Measurements from ENCODE around the gene LPAR1.

Gene LPAR1

DNA sequence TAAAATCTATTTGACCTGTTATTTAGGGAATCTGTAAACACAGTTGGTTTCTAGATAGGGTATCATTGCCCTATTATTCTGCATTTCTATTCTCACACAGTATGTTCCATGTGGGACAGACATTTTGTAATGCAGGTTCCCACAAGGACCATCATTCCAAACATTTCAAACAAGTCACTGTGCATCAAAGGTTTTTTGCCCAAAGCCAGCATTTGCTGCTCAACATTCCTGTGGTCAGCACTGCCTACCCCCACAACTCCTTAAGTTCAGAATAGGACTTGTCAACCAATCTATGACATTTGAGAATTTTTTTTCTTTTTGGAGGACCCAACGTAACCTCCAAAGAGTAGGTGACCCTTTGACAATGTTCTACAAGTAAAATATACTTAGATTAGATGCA is 95.7 kb downstream of the LPAR1 start:
- Mint-ChIP-seq H3K4me1 (no peaks in the 10 kb centered on the region), H3K27ac (no peak overlapping the region), H3K4me3 (no peak overlapping the region), H3K36me3 (no peaks in the 10 kb centered on the region), H3K27me3 (no peaks in the 10 kb centered on the region), H3K9me3 (no peaks in the 10 kb centered on the region)
- ATAC-seq (ENCODE audit: low read depth) = no peak
- no peak for DNase-seq (ENCODE audit: low spot score in 2 of 2)

GRCh38 chr9:110940951-110941557 is 97.2 kb downstream of the LPAR1 start:
- DNase-seq (ENCODE audit: low spot score in 2 of 2) (no peak), ATAC-seq (ENCODE audit: low read depth) (no peak)
- H3K4me3 Mint-ChIP-seq = no peak overlapping the region
- H3K36me3 Mint-ChIP-seq = no peaks in the 10 kb centered on the region
- H3K27me3 Mint-ChIP-seq = no peaks in the 10 kb centered on the region
- peaks cover 2% of the 10 kb centered on the region for H3K9me3 Mint-ChIP-seq
- H3K27ac Mint-ChIP-seq = no peak overlapping the region
- H3K4me1 Mint-ChIP-seq = no peaks in the 10 kb centered on the region

DNA sequence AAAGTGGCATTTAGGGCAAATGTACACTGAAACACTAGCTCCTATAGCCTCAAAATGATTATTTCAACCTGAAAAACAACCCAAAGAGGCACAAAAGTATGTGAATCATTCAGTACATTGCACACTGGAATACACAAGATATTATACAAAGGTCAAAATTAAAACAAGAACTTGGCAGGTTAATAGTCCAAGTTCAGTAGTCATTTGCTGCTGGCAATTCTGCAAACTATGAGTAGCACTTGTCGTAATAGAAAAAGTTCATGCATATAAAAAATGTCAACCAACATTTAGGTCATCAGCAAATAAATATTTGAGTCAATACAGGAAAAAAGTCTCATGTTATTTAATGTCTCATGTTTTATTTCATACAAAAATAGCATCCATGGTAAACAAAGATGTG is 98.7 kb downstream of the LPAR1 start:
- H3K36me3 Mint-ChIP-seq = no peaks in the 10 kb centered on the region
- no peak overlapping the region for H3K4me3 Mint-ChIP-seq
- H3K27ac Mint-ChIP-seq = no peak overlapping the region
- ATAC-seq (ENCODE audit: low read depth) = no peak
- no peak for DNase-seq (ENCODE audit: low spot score in 2 of 2)
- no peaks in the 10 kb centered on the region for H3K4me1 Mint-ChIP-seq
- H3K9me3 Mint-ChIP-seq = peaks cover 5% of the 10 kb centered on the region
- H3K27me3 Mint-ChIP-seq = no peaks in the 10 kb centered on the region

DNA sequence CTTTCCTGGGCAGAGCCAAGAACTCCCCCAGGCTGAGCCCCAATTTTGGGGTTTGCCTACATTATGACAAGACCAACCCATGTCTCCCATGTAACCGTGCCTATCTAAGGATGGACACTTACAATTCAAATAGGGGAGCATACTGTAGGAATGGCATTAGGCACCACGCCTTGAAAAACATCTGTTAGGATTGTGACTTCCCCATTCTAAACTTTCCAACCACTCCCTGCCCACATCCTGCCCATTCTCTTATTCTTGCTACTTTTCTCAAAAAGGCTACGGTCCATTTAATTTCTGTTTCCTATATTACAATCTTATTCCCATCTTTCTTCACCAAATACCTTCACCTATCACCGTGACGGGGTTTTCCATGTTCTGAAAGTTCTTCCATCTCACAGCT is 99.2 kb downstream of the LPAR1 start:
- H3K4me1 Mint-ChIP-seq = no peaks in the 10 kb centered on the region
- no peaks in the 10 kb centered on the region for H3K27me3 Mint-ChIP-seq
- no peak for DNase-seq (ENCODE audit: low spot score in 2 of 2)
- no peak for ATAC-seq (ENCODE audit: low read depth)
- H3K9me3 Mint-ChIP-seq = peaks cover 5% of the 10 kb centered on the region
- H3K36me3 Mint-ChIP-seq = no peaks in the 10 kb centered on the region
- H3K27ac Mint-ChIP-seq = no peak overlapping the region
- H3K4me3 Mint-ChIP-seq = no peak overlapping the region

DNA sequence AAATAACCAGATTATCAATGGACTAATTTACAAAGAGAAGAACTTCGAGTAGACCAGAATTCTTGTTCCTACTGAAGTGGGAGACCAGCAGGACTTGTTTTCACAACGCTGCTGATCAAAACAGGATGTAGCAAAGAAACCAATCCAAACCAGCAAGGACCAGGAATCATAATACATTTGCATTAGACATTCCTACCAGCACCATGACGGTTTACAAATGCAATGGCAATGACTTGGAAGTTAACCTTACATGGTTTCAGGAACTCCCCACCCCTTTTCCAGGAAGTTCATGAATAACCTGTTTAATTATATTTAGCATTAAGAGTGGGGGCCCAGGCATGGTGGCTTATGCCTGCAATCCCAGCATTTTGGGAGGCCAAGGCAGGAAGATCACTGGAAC is 100.0 kb downstream of the LPAR1 start:
- no peak for DNase-seq (ENCODE audit: low spot score in 2 of 2)
- no peak for ATAC-seq (ENCODE audit: low read depth)
- Mint-ChIP-seq H3K4me3 (no peak overlapping the region), H3K27me3 (no peaks in the 10 kb centered on the region), H3K4me1 (no peaks in the 10 kb centered on the region), H3K9me3 (peaks cover 5% of the 10 kb centered on the region), H3K27ac (no peak overlapping the region), H3K36me3 (no peaks in the 10 kb centered on the region)

DNA sequence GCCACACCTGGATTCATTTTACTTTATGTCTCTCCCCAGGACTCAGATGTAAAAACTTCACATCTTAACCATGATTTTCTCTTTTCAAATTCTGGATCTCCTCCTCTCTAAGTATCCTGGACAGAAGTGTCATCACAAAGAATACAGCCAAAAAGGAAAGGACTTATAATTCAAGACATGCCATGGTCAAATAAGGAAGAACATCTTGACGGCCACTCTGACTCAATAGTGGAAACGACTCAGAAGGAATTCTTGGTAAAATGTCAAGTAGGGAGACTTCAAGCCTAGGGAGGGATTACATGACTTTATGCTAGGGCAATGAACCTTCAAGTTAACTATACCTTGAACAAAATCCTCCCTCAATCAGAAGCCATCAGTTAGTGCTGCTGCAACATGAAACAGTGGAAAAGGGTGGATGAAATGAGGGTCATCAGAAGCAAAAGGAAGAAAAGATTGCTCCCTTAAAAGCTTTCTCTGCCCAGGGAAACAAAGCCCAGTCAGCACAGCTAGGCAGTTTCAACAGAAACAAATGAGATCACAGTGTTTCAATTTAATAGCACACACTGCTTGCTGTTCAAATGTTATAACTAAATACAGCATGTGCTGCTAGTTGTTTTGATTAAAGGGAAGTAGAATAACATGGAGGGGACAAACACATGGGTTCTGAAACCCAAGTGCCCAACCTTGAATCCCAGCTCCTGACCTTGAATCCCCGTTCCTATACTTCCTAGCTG is 101.4 kb downstream of the LPAR1 start:
- Mint-ChIP-seq H3K27ac (no peak overlapping the region), H3K9me3 (peaks cover 5% of the 10 kb centered on the region), H3K4me3 (no peak overlapping the region), H3K36me3 (no peaks in the 10 kb centered on the region), H3K4me1 (no peaks in the 10 kb centered on the region), H3K27me3 (no peaks in the 10 kb centered on the region)
- DNase-seq (ENCODE audit: low spot score in 2 of 2) (no peak), ATAC-seq (ENCODE audit: low read depth) (no peak)

GRCh38 chr9:110936237-110936636 is 102.0 kb downstream of the LPAR1 start:
- H3K27ac Mint-ChIP-seq = no peak overlapping the region
- no peaks in the 10 kb centered on the region for H3K4me1 Mint-ChIP-seq
- no peaks in the 10 kb centered on the region for H3K36me3 Mint-ChIP-seq
- ATAC-seq (ENCODE audit: low read depth) (no peak), DNase-seq (ENCODE audit: low spot score in 2 of 2) (no peak)
- H3K4me3 Mint-ChIP-seq = no peak overlapping the region
- peaks cover 5% of the 10 kb centered on the region for H3K9me3 Mint-ChIP-seq
- no peaks in the 10 kb centered on the region for H3K27me3 Mint-ChIP-seq

DNA sequence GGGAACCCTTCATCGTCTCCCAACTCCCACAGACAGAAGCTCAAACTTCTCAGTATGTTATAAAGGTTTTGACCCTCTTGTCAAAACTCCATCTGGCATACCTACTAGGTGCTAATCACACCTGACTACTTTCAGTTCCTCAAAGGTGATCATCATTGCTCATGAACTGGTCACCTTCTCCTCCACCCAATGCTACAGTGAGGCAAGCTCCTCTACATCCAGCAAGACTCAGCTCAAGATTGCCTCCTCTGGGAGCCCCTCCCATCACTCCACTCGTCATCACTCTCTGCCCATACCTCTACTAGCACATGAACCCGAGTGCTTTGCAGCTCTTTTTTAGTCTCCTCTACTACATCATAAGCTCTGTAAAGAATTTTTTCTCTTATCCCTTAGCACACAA is 102.4 kb downstream of the LPAR1 start:
- Mint-ChIP-seq H3K4me1 (no peaks in the 10 kb centered on the region), H3K9me3 (peaks cover 5% of the 10 kb centered on the region), H3K4me3 (no peak overlapping the region), H3K27me3 (no peaks in the 10 kb centered on the region), H3K27ac (no peak overlapping the region), H3K36me3 (no peaks in the 10 kb centered on the region)
- ATAC-seq (ENCODE audit: low read depth) (no peak), DNase-seq (ENCODE audit: low spot score in 2 of 2) (no peak)

- H3K36me3 Mint-ChIP-seq = no peaks in the 10 kb centered on the region
- no peak overlapping the region for H3K4me3 Mint-ChIP-seq
- ATAC-seq (ENCODE audit: low read depth) (no peak), DNase-seq (ENCODE audit: low spot score in 2 of 2) (no peak)
- peaks cover 5% of the 10 kb centered on the region for H3K9me3 Mint-ChIP-seq
- no peak overlapping the region for H3K27ac Mint-ChIP-seq
- H3K27me3 Mint-ChIP-seq = no peaks in the 10 kb centered on the region
- H3K4me1 Mint-ChIP-seq = no peaks in the 10 kb centered on the region
These were observed 104.8 kb downstream of the LPAR1 start for GRCh38 chr9:110933350-110934001.

DNA sequence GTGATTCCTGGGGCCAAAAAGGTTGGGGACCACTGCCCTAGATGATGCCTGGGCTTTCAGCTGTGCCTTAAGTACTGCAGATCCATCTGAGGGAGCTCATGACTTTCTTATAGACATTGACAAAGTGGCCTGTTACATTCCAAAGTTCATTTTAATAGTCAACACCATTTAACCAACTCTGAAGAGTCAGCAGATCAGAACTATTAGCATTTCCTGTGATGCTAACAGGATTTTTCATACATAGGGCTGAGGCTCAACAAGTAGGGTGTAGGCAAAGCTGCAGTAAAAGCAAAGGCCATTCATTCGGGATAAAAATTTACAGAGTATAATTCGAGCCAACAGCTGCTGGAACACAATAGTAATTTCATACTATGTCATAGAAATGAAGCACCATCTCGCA is 105.4 kb downstream of the LPAR1 start:
- no peaks in the 10 kb centered on the region for H3K4me1 Mint-ChIP-seq
- DNase-seq (ENCODE audit: low spot score in 2 of 2) (no peak), ATAC-seq (ENCODE audit: low read depth) (no peak)
- no peak overlapping the region for H3K4me3 Mint-ChIP-seq
- H3K9me3 Mint-ChIP-seq = peaks cover 5% of the 10 kb centered on the region
- H3K27me3 Mint-ChIP-seq = no peaks in the 10 kb centered on the region
- no peak overlapping the region for H3K27ac Mint-ChIP-seq
- H3K36me3 Mint-ChIP-seq = no peaks in the 10 kb centered on the region

GRCh38 chr9:110928599-110928998 is 109.7 kb downstream of the LPAR1 start:
- Mint-ChIP-seq H3K4me1 (no peaks in the 10 kb centered on the region), H3K36me3 (no peaks in the 10 kb centered on the region), H3K9me3 (no peaks in the 10 kb centered on the region), H3K27me3 (no peaks in the 10 kb centered on the region), H3K4me3 (no peak overlapping the region), H3K27ac (no peak overlapping the region)
- no peak for DNase-seq (ENCODE audit: low spot score in 2 of 2)
- no peak for ATAC-seq (ENCODE audit: low read depth)

DNA sequence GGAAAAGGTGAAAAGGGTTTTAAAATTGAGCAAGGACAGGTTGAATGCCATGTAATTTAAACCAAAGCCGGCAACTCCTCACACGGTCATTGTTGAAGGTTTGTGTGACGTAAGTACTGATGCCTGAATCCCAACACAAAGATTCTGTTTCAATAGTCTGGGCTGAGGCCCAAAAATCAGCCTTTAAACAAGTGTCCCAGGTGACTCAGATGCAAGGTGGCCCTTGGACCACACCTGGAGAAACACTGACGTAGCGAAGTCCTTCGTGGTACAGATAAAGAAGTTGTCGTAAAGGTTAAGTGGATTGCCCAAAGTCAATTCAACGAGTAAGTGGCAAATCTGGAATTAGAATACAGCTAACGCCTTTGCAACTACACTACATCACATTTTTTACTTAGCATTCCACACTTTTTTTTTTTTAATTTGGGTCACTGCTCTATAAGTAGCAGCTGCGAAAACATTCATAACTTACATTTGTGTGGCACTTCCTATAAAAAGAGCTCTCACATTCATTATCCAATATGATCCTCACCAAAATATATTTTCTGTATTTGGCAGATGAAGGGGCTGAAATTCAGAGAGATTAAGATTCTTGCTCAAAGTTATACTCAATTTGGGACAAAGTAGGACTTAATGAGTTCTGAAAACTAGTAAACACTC is 111.3 kb downstream of the LPAR1 start:
- no peak for ATAC-seq (ENCODE audit: low read depth)
- H3K9me3 Mint-ChIP-seq = no peaks in the 10 kb centered on the region

GRCh38 chr9:110923601-110924000 is 114.7 kb downstream of the LPAR1 start:
- Mint-ChIP-seq H3K4me3 (no peak overlapping the region), H3K36me3 (no peaks in the 10 kb centered on the region), H3K4me1 (no peaks in the 10 kb centered on the region), H3K9me3 (no peaks in the 10 kb centered on the region), H3K27ac (no peak overlapping the region), H3K27me3 (no peaks in the 10 kb centered on the region)
- DNase-seq (ENCODE audit: low spot score in 2 of 2) (no peak), ATAC-seq (ENCODE audit: low read depth) (no peak)

More for the DNA sequence above, 111.3 kb downstream of the LPAR1 start:
- no peak overlapping the region for H3K4me3 Mint-ChIP-seq
- no peak overlapping the region for H3K27ac Mint-ChIP-seq
- DNase-seq (ENCODE audit: low spot score in 2 of 2) = no peak
- no peaks in the 10 kb centered on the region for H3K36me3 Mint-ChIP-seq
- no peaks in the 10 kb centered on the region for H3K27me3 Mint-ChIP-seq
- H3K4me1 Mint-ChIP-seq = no peaks in the 10 kb centered on the region

- no peaks in the 10 kb centered on the region for H3K36me3 Mint-ChIP-seq
- no peaks in the 10 kb centered on the region for H3K27me3 Mint-ChIP-seq
- DNase-seq (ENCODE audit: low spot score in 2 of 2) (no peak), ATAC-seq (ENCODE audit: low read depth) (no peak)
- no peak overlapping the region for H3K27ac Mint-ChIP-seq
- H3K4me1 Mint-ChIP-seq = no peaks in the 10 kb centered on the region
- H3K9me3 Mint-ChIP-seq = no peaks in the 10 kb centered on the region
- H3K4me3 Mint-ChIP-seq = no peak overlapping the region
These were observed 116.1 kb downstream of the LPAR1 start for GRCh38 chr9:110922145-110922544.
